NCI-H2196 treated with DMSO at 0.1 percent for 48 hours (cell line): Measurements from ENCODE around the gene POLE.
A peak's percentile ranks its signal among the peaks of the same experiment; 100 is the strongest.

Experiments used
- DNase-seq: peaks from one replicate; lab custom pipeline; 2025; ENCODE audit not compliant: unreplicated experiment; lab: John Stamatoyannopoulos, UW

Gene POLE

GRCh38 chr12:132658149-132658894 is 28.8 kb downstream of the POLE start:
- DNase-seq: no peak

GRCh38 chr12:132657004-132657727 is 30.0 kb downstream of the POLE start:
- DNase-seq: no peak

GRCh38 chr12:132653567-132654290 is 33.4 kb downstream of the POLE start:
- no peak for DNase-seq

- DNase-seq: peak; percentile 100
Measured at GRCh38 chr12:132651444-132652100, 35.6 kb downstream of the POLE start.

GRCh38 chr12:132649226-132649945 is 37.8 kb downstream of the POLE start:
- DNase-seq: no peak

- no peak for DNase-seq
Measured at GRCh38 chr12:132648616-132649225, 38.4 kb downstream of the POLE start.

- DNase-seq: no peak
Measured at GRCh38 chr12:132647858-132648257, 39.3 kb downstream of the POLE start.

- DNase-seq: no peak
Measured at GRCh38 chr12:132646850-132647249, 40.3 kb downstream of the POLE start.

GRCh38 chr12:132642846-132643835 is 44.0 kb downstream of the POLE start:
- DNase-seq: no peak

GRCh38 chr12:132641811-132642650 is 45.1 kb downstream of the POLE start:
- DNase-seq: no peak

- DNase-seq: no peak
Measured at GRCh38 chr12:132640936-132641335, 46.2 kb downstream of the POLE start.

- no peak for DNase-seq
Measured at GRCh38 chr12:132639956-132640520, 47.1 kb downstream of the POLE start.

GRCh38 chr12:132638541-132639408 is 48.4 kb downstream of the POLE start:
- DNase-seq: no peak

- DNase-seq: no peak
Measured at GRCh38 chr12:132637811-132638210, 49.3 kb downstream of the POLE start.

- no peak for DNase-seq
Measured at GRCh38 chr12:132635076-132635955, 51.8 kb downstream of the POLE start.
